ENCODE data around the gene GALK2. TPM values are rescaled to one million over a fixed set of nuclear protein-coding genes. Genes with fewer than 3 reads are reported as not detected.

The GALK2 gene
- total RNA-seq, 1 experiment from 2014 or later = 35.0 TPM

DNA sequence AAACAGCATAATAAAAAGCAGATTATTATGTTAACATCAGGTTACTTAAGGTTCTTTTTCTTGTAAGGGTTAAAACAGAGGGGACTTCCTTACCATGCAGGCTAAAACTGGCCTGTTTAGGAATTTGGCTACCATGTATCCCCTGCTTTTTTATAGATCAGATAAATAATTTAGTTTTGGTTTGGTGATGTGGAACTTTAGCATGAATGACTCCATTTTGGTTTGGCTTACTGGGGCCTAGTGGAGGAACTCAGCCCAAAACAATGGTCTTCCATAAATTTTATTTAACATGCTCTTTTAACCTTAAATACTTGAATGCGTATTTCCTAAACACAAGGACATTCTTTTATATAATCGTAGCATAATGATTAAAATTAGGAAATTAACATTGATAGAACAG, 18.9 kb downstream of the GALK2 start:
- TF ChIP-seq POLR2AphosphoS5 (IDR thresholded peaks at IDR 0.05; ENCODE audit: low read depth, low read length) (no peak), TCF7L2 (IDR thresholded peaks at IDR 0.05; ENCODE audit: low read depth, low read length) (no peak), SIN3A (IDR thresholded peaks at IDR 0.05; ENCODE audit: borderline replicate concordance, insufficient read depth, low read depth, low read length) (no peak)
- TF ChIP-seq, protein P1, sequence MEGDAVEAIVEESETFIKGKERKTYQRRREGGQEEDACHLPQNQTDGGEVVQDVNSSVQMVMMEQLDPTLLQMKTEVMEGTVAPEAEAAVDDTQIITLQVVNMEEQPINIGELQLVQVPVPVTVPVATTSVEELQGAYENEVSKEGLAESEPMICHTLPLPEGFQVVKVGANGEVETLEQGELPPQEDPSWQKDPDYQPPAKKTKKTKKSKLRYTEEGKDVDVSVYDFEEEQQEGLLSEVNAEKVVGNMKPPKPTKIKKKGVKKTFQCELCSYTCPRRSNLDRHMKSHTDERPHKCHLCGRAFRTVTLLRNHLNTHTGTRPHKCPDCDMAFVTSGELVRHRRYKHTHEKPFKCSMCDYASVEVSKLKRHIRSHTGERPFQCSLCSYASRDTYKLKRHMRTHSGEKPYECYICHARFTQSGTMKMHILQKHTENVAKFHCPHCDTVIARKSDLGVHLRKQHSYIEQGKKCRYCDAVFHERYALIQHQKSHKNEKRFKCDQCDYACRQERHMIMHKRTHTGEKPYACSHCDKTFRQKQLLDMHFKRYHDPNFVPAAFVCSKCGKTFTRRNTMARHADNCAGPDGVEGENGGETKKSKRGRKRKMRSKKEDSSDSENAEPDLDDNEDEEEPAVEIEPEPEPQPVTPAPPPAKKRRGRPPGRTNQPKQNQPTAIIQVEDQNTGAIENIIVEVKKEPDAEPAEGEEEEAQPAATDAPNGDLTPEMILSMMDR (IDR thresholded peaks at IDR 0.05) = no peak
- TF ChIP-seq, protein P2, sequence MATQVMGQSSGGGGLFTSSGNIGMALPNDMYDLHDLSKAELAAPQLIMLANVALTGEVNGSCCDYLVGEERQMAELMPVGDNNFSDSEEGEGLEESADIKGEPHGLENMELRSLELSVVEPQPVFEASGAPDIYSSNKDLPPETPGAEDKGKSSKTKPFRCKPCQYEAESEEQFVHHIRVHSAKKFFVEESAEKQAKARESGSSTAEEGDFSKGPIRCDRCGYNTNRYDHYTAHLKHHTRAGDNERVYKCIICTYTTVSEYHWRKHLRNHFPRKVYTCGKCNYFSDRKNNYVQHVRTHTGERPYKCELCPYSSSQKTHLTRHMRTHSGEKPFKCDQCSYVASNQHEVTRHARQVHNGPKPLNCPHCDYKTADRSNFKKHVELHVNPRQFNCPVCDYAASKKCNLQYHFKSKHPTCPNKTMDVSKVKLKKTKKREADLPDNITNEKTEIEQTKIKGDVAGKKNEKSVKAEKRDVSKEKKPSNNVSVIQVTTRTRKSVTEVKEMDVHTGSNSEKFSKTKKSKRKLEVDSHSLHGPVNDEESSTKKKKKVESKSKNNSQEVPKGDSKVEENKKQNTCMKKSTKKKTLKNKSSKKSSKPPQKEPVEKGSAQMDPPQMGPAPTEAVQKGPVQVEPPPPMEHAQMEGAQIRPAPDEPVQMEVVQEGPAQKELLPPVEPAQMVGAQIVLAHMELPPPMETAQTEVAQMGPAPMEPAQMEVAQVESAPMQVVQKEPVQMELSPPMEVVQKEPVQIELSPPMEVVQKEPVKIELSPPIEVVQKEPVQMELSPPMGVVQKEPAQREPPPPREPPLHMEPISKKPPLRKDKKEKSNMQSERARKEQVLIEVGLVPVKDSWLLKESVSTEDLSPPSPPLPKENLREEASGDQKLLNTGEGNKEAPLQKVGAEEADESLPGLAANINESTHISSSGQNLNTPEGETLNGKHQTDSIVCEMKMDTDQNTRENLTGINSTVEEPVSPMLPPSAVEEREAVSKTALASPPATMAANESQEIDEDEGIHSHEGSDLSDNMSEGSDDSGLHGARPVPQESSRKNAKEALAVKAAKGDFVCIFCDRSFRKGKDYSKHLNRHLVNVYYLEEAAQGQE (IDR thresholded peaks at IDR 0.05; ENCODE audit: insufficient read depth in 1 of 2, low read depth in 2 of 2, low read length in 1 of 2) = no peak
- no peaks in the 10 kb centered on the region for H3K27me3 ChIP-seq (ENCODE audit: control insufficient read depth, insufficient read depth, low read length)
- no peaks in the 10 kb centered on the region for H3K9me3 ChIP-seq (ENCODE audit: control insufficient read depth, insufficient read depth, low read depth, low read length)
- ATAC-seq = no peak
- POLR2A ChIA-PET = no interaction called here
- no peaks in the 10 kb centered on the region for H3K4me1 ChIP-seq (ENCODE audit: control insufficient read depth, insufficient read depth, low read length)
- H3K36me3 ChIP-seq (ENCODE audit: control insufficient read depth, insufficient read depth, low read length) = no peaks in the 10 kb centered on the region
- H3K27ac ChIP-seq (ENCODE audit: low read length) = no peak overlapping the region
- in situ Hi-C loops (cut with HindIII; ENCODE audit: low pct_unique_long_range_greater_than_20kb, low sequenced_read_pairs) (no loop called here), intact Hi-C loops (cut with micrococcal nuclease; ENCODE audit: unreplicated experiment) (no loop called here)
- no peak overlapping the region for H3K4me3 ChIP-seq (ENCODE audit: low read depth in 2 of 2, low read length in 2 of 2)
- BruUV-seq (replicated peaks) = no TSS peak
- CTCF ChIA-PET = no interaction called here
- no peak for DNase-seq (ENCODE audit: low read depth, low spot score)

DNA sequence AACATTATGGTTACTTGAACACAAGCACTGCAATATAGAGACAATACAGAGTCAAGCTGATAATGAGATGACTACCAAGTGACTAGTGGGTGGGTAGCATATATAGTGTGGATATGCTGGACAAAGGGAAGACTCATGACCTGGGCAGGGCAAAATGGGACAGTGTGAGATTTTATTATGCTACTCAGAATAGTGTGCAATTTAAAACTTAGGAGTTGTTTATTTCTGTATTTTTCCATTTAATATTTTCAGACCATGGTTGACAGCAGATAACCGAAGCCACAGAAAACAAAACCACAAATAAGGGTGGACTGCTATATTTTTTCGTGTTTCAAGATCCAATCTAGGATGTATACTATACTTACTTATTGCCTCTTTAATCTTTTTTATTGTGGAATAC, 19.6 kb downstream of the GALK2 start:
- no peak for ATAC-seq
- CTCF ChIA-PET = interaction anchor here (0.6 kb wide), 1 partner anchor 14 kb away, joined by 7 read pairs; no protein-coding TSS in a partner anchor
- in situ Hi-C loops (cut with HindIII; ENCODE audit: low pct_unique_long_range_greater_than_20kb, low sequenced_read_pairs) = no loop called here

More for the DNA sequence above, 19.6 kb downstream of the GALK2 start:
- H3K27ac ChIP-seq (ENCODE audit: low read length) = no peak overlapping the region
- TSS peak; percentile 12 for BruUV-seq (replicated peaks)
- no peaks in the 10 kb centered on the region for H3K36me3 ChIP-seq (ENCODE audit: control insufficient read depth, insufficient read depth, low read length)
- POLR2A ChIA-PET = no interaction called here
- intact Hi-C loops (cut with micrococcal nuclease; ENCODE audit: unreplicated experiment) = no loop called here
- TF ChIP-seq POLR2AphosphoS5 (IDR thresholded peaks at IDR 0.05; ENCODE audit: low read depth, low read length) (no peak), TCF7L2 (IDR thresholded peaks at IDR 0.05; ENCODE audit: low read depth, low read length) (no peak), SIN3A (IDR thresholded peaks at IDR 0.05; ENCODE audit: borderline replicate concordance, insufficient read depth, low read depth, low read length) (no peak)
- TF ChIP-seq, protein P2 (IDR thresholded peaks at IDR 0.05; ENCODE audit: insufficient read depth in 1 of 2, low read depth in 2 of 2, low read length in 1 of 2) = no peak
- TF ChIP-seq, protein P1 (IDR thresholded peaks at IDR 0.05) = no peak
- DNase-seq (ENCODE audit: low read depth, low spot score) = no peak
- H3K9me3 ChIP-seq (ENCODE audit: control insufficient read depth, insufficient read depth, low read depth, low read length) = no peaks in the 10 kb centered on the region
- no peaks in the 10 kb centered on the region for H3K4me1 ChIP-seq (ENCODE audit: control insufficient read depth, insufficient read depth, low read length)
- H3K4me3 ChIP-seq (ENCODE audit: low read depth in 2 of 2, low read length in 2 of 2) = no peak overlapping the region
- no peaks in the 10 kb centered on the region for H3K27me3 ChIP-seq (ENCODE audit: control insufficient read depth, insufficient read depth, low read length)

Data from Panc1 (cell line).